Stimulated activated CD8-positive, alpha-beta memory T cell treated with anti-CD3 and anti-CD28 coated beads, Interleukin-4, amount 100 ng/mL, for 24 hours (primary cell): ENCODE measurements around the gene ABLIM2.

Source experiments
- DNase-seq: peaks from one replicate; pipeline ENCODE4 v3.0.0-alpha.2; 2020; ENCODE audit warnings: low read depth

Gene ABLIM2

DNA sequence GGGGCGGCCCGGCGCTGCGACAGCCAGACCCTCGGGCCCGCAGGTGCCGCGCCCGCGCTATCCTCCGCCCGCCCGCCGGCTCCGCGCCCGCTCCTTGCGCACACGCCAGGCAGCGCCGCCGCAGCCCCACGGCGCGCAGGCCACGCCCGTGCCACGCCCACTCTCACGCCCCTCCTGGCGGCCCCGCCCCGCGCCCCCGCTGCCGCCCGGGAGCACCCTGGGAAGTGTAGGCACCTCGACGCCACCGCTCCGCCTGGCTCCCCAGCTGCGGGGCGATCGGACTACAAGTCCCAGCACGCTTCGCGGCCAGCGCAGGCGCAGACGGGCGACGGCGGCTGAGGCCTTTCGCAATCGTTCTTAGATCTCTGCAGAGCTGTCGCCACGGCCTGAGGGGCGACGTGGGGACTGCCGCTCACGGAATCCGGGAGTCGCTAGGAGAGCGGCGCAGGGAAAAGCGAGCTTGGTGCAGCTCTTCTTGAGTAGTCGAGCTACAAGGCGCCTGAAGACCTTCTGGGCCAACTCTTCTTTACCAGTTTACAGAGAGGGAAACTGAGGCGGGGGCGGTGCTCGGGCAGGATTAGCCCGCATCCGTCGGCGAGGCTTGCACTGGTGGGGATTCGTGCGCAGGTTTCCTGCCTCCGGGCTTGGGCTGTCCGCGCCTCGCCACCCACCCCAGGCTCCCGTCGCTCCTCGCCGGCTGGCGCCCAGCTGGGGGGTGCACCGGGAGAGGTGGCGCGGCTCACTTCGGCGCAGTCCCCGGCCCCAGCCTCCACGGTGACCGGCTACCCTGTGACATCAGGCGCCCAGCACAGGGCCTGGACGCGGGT, at the start of gene ABLIM2:
ABLIM2 (minus strand) TSS at position 104 of the 827 bp plus-strand sequence. CDS start 124 bp downstream, outside the sequence.
- DNase-seq, result peak; percentile 98

DNA sequence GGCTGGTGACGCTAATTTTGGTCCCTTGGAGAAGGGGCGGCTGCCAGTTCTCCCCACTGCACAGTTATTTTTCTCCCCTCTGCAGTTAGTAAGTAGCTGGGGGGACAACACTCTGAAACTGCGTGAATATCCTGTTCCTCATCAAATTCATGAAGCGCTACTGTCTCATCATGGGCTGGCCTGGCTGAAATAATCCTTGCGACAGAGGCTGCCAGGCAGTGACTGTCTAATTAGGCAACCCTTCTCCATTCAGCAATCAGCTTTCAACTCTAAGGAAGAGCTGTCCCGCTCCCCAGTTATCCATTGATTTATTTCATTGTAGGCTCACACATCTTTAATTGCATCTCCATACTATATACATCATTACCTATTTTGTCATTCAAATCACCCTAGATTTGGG, 48.7 kb upstream of the ABLIM2 start:
- DNase-seq, result no peak

DNA sequence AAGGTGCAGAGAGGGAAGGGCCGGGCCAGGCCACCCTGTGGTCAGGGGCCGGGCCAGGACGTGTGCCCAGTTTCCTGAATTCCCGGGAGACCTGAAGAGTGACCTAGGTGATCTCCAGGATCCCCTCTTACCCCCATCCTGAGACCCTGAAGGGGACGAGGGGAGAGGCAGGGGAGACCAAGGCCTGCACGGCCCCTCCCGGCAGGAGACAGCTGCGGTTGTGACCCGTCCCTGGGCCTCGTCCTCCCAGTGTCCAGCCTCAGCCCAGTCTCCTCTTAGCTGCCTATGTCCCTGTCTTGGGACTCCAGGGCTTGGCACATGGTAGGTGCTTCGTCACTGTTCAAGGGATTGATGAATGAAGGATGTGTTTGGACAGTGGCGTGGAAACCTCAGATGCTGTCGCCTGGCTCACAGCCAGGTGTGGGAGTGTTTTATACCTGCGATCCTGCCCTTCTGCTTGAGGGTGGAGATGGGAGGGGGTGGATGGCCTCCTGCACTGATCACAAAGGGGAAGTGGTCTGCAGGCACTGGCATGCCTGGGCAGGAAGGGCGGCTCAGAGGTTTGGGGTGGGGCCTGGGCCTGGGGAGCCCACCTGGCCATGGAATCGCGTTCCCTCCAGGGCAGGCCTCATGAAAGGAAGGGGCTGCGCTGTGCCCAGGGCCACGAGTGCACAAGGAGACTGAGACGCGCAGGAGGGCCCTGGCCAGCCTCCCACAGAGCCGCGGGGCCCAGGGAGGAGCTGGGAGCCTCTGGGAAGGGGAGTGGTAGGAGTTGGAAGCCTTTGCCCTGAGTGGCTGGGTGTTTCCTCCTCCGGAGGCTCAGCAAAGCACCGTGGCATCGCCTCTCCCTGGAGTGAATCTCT, 47.4 kb upstream of the ABLIM2 start:
- DNase-seq, result no peak

DNA sequence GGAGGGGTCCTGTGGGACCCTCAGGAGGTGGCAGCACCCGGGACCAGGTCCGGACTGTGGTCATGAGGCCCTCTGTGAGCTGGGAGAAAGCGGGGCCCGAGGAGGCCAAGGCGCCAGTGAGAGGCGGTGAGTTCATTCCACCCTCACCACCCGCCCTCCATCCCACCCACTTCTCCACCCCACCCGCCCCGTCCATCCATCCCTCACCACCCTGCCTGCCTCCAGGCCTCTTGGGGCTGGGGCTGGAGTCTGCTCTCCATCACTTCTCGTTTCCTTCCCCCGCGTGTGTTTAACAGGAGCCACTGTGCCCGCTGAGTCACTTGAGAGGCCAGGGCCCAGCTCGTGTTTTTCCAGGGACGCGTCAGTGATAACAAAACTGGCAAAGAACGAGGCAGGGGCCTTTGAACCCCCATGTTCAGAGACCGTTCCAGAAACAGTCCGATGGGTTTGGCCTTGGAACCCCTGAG, 46.7 kb upstream of the ABLIM2 start:
- DNase-seq, result no peak

DNA sequence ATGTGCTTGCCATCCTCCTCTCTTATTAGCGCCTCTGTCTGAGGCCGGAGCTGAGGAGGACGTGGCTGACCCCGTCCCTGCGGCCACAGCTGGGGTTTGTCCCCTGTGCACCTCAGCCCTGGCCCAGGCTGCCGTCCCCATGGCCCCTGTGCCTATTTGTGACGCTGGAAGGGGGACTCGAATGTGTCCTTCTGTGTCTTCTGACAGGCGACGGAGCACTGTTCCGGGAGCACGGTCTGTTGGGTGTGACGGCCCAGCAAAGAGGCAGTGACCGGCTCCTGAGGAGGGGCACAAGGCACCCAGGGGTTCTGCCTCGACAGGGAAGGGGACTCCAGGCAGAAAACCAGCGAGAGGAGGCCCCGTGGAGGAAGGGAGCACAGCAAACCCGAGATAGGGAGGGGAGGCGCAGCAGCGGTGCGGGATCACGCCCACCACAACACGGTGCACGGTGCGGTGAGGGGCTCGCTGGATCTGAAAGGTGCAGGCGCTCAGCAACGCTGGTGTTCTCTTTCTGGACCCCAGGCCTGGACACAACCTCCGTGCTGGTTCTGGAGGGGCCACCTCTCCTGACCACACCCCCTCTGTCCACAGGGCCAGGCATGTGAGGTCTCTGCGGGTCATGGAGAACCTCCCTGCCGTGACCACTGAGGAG, 46.1 kb upstream of the ABLIM2 start:
- DNase-seq, result no peak

DNA sequence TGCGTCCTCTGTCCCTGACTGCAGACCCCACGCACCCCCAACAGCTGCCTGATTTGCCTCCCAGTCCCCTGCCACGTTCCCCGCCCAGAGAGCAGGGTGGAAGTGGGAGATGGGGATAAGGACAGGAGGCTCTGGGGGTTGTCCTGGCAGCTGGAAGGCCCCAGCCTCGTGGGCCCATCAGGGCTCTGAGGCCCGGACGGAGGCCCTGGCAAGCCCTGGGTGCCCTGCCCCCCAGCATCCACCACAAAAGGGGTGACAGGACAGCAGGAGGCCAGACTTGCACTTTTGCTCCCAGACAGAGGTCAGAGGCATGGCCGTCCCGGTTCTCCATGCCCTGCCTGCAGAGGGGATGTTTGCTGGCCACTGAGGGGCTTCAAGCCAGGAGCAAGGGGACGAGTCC, 45.2 kb upstream of the ABLIM2 start:
- no peak for DNase-seq

DNA sequence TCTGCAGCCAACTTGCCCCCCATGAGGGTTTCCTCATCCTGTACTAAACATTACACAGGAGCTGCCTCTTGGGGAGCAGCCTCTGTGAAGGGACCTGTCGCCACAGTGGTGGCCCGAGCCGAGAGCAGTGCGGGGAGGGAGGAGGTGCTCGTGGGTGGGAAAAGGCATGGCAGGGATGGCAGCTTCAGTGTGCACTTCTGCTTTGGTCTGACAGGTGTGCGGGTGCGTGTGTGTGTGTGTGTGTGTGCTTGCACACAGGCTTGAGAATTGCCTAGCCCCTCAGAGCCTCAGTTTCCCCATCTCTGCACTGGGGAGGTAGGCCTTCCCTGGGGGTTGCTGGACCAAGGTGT, 44.4 kb upstream of the ABLIM2 start:
- DNase-seq, result no peak

DNA sequence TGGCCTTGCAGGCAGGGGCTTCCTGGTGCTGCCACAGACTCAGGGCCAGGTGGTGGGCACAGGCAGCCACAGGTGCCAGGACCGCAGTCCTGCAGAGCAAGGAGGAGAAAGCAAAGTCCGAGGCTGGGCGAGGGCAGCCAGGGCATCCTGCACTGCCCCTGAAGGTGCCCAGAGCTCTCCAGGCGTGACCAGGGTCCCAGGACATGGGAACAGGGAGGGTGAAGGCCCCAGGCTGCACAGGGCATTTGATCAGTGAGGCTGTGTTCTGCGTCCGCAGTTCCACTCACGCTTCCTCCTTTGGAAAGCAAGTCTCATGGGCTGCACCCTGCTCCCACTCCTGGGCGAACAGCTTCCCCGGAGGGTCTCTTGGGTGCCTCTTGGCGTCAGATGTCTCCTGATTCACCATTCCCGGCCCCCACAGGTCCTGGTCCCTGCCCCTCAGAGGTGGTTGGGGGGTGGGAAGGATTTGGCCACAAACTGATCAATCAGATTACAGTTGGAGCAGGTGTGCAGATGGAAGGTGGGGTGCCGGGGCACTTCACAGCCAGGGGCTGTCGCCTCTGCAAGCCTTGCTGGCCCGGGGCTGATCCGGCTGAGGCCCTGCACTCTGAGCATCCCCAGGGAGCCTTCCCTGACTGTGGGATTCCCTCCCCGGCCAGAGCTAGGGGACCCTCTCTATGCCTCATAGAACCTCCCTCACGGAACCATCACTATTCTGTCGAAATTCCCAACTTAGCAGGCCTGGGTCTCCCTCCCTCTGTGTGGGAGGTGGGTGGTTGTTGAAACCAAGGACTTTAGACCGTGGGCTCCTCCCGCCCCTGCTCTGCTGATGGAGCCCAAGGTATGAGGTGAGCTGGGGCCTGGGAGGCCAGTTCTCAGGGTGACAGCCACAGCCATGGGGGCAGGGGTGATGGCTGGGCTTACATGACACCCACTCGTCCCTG, 43.8 kb upstream of the ABLIM2 start:
- no peak for DNase-seq

DNA sequence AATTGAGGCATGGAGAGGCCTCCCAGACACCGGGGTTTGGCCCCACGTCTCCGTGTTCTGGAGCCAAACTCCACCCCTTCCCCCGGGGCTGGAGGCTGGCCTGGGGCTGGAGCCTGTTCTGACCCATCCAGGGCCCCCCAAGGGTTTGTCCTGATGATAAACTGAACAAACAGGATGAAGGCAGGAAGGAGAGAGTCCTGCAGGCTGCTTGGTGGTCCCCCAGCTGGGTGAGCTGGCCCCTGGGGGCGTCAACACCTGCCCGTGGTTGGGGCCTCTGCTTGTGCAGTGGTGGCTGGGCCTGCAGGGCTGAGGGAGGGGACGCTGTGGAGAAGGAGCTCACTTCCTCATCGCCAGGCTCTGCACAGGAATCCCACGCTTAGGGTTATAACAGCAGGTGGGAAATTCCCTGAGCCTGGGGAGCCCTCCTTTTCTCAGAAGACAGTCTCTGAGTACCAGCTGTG, 42.7 kb upstream of the ABLIM2 start:
- DNase-seq, result peak; percentile 20

DNA sequence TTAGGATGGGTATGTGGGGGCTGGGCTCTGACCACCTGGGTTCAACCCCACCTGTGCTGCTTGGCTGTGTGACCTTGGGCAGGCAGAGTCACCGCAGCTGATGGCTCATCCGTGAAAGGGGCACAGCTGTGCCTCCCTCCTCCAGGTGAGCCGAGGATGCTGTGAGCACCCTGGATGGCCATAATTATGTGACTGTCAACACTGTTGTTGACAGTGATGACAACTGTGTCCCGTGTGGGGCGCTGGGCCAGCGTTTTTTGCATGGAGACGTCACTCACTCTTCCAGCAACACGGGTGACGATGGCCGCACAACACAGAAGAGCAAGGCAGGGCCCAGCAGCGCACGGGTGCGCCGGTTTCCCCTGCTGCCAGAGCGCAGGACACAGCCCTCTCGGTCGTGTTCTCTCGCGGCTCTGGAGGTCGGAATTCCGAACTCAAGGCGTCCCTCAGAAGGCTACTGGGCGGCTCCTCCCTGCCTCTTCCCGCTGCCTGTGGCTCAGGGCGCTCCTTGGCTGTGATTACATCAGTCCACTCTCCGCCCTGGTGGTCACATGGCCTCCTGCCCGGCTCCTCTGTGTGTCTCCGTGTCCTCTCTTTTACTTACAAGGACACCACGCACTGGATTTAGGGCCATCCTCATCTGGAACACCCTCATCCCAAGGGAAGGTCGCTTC, 41.8 kb upstream of the ABLIM2 start:
- no peak for DNase-seq

DNA sequence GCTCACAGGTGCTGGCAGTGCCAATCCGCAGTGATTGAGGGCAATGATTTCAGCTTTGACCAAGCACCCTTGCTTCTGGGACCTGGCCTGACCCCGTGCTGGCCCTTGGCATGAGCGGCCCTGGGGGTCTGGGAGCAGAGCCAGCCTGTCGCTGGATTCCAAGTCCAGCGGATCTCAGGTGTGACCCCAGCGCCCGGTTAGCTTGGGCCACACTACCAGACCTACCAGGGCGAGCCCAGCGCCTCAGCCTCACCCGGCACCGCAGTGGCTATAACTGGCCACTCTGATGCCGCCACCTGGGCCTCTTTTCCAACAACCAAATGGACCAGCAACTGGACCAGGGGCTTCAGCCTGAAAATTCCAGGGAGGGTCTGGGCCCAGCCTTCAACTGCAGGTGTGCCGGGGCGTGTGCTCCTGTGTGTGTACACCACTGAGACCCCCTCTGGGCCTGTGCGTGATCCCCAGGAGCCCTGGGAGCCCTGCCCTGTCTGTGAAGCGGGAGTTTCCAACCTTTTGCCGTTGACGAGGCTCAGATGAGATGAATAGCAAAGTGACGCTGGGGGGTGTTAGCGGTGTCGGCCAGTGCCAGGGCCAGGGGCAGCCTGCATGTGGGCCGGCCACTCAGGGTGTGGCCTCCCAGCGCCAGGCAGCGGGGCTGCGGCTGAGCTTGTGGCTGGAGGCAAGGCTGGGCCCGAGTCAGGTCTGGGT, 41.1 kb upstream of the ABLIM2 start:
- DNase-seq, result no peak

DNA sequence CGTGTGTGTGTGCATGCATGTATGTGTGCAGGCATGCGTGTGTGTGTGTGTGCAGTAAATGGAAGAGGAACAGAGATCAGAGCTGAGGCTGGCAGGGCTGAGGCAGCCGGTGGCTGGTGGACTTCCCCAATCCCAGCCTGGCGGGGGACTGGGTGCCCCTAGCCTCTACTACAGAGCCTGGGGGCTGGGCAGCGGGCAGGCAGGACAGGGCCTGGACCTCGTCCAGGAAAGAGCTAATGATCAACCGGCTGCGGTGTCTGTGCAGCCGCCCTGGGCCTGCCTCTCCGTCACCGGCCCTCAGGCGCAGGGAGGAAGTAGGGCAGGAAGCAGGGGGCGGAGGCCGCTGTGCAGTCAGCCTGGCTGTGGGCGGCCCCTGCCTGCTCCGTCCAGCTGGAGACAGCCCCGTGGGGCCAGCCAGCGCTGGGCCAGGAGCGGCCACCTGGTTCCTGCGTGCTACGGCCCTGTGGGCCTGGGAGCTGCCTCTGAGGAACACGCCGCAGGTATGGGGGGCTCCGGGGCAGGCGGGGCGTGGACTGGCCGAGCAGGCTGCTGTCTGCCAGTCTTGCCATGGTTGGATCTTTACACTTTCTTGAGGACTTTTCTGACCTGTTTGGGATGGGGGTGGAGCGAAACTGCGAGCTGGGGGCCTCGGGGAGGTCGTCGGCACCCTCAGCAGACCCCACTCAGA, 40.4 kb upstream of the ABLIM2 start, which contains the start of gene SH3TC1:
SH3TC1 (plus strand) TSS at position 385 of the 688 bp plus-strand sequence. CDS start 5,905 bp downstream, outside the sequence.
- DNase-seq, result peak; percentile 43

DNA sequence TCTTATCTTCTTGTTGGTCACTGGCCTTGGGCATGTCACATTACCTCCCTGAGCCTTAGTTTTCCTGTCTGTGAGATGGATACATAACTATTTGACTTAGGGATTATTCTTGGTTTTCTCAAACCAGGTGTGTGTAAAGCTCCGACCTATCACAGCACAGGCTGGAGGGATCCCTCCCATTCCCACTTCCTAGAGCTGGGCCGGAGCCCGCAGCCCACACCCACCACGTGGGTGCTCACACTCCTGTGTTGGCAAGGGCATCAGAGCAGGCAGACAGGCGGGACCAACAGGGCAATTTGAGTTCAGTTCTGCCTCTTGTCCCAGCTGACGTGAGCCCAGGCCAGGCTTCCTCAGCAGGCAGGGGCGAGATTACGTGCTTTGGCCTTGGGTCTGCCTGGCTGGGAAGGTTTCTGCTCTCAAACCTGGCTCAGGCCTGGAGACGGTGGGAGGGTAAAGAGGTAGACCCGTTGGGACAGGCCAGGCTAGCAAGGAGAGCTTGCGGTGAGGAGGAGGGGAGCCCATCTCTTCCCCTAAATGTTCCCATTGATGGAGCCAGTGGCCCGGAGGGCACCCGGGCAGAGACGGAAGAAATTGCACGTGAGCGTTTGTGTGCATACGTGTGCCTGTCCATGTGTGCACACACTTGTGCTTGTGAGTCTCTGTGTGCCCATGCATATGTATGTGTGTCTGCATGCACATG, 39.7 kb upstream of the ABLIM2 start:
- no peak for DNase-seq

DNA sequence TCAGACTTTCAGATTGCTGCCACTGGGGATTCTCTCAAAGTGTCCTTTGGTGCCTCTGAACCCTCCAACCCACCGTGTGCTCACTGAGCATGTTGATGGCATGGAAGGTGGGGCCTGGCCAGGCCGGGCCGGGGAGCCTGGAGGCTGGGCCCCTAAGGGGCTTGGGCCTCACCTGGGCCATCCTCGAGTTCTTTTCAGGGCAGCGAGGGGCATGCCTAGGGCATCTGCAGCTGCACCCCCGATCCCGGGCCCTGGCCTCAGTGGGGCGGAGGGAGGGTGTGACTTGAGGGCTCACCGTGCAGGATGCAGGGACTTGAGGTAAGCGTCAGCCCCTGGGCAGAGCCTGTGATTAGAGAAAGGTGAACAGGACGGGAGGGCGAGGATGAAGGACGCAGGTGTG, 38.9 kb upstream of the ABLIM2 start:
- no peak for DNase-seq

DNA sequence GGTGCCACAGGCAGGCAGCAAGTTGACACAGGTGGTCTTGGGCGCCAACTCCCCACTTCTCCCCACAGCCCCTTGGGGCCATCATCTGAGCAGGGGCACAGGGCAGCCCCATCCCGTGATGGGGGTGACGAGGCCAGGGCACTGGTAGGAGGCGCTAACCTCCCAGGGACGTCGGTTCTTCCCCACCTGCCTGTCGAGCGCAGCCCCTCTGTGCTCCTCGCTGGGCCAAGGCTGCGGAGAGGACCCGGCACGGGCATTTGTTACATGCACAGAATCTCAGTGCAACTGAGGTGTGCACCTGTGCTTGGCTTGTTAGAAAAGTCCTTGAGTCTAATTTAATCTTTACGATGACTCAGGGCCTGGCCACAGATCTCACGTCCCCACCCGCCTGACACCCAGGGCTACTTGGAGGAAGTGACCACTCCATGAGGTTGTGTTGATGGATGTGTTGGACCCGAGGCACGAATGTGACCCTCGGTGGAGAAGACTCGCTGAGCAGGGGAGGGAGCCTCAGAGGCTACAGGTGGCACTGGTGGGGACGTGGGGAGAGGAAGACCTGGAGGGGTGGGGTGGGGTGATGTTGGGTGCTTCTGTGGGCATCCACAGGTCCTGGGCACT, 37.3 kb upstream of the ABLIM2 start:
- no peak for DNase-seq

DNA sequence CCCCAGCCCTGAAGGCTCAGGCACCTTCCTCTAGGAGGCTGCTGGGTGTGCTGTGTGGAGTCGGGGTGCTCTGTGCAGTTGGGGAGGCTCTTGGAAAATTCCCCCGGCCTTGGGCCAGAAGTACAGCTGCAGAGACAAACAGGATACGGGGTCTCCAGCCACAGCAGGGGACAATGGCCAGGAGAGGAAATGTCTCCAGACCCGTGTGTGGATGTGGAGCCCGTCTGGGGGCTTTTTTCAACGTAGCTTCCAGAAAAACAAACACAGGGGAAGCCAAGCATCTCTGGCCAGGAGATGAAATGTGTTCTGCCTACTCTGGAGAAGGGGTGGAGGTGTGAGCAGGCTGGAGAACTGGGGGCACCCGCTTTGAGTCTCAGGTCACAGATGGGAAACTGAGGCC, 36.8 kb upstream of the ABLIM2 start:
- no peak for DNase-seq

DNA sequence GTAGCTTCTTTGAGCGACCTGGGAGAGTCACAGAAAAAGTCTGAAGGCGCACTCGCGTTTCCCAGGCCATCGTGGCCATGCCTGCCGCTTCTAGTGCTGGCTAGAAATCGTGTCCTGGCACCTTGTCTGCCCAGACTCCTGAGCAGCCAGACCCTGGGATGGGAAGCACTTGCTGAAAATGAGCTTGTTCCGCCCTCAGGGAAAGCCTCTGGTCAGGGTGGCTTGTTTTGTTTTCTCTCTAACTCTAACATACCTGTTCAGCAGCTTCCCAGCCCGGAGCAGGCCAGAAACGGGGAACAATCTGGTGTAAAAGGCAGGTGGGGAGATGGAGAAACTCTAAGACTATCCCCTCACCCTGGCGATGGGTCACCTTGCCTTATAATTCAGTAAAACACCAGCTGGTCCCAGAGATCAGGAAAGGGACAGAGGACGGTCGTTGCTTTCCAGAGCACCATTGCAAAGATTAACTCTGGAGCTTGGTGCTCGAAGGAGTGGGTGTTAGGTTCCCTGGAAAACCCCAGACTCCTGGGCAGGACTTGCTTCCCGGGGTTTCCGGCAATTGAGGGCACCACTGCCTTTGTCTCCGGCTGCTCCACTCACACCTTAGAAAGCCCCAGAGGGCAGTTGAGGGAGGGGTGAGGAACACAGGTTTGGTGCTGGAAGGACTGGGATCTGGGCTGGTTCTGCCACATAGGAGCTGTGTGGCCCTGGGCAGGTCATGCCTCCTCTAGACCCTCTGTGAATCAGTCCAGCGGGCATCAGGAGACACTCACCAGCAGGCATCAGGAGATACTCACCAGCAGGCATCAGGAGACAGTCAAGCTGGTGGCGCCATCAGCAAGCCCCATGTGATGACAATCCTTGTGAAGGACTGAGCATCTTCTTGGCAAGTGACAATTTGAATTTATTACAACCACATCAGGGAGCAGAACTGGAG, 36.0 kb upstream of the ABLIM2 start:
- no peak for DNase-seq
